22Rv1 (cell line): Measurements from ENCODE around the gene DCHS1.

Experiments
- ZFX ChIP-seq: fragments of 450-650 bp; IDR thresholded peaks from 2 replicates; pipeline ENCODE4 v1.6.1; 2017; ENCODE audit warnings: antibody characterized with exemption, borderline replicate concordance
- TF ChIP-seq, protein P1 (sequence below): fragments of 450-650 bp; IDR thresholded peaks from 2 replicates; pipeline ENCODE4 v1.5.1; 2017; ENCODE audit warnings: mild to moderate bottlenecking

DNA sequence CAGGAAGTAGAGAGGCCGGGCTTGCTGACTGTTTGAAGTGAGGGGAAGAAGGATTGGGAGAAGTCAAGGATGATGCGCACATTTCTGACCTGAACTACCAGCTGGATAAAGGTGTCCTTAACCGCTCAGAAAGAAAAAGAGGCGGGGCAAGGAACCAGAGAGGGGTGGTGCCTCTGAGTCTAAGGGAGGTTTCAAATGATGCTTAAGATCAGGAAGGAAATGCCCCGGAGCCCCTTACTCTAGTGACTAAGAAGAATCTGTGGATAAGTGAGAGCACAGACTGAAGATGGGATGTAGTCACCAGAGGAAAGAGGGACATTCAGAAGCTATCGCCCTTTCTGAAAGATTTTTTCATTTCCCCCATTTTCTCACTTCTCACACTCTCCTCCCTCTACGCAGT is 12.7 kb downstream of the DCHS1 start:
- TF ChIP-seq, protein P1, sequence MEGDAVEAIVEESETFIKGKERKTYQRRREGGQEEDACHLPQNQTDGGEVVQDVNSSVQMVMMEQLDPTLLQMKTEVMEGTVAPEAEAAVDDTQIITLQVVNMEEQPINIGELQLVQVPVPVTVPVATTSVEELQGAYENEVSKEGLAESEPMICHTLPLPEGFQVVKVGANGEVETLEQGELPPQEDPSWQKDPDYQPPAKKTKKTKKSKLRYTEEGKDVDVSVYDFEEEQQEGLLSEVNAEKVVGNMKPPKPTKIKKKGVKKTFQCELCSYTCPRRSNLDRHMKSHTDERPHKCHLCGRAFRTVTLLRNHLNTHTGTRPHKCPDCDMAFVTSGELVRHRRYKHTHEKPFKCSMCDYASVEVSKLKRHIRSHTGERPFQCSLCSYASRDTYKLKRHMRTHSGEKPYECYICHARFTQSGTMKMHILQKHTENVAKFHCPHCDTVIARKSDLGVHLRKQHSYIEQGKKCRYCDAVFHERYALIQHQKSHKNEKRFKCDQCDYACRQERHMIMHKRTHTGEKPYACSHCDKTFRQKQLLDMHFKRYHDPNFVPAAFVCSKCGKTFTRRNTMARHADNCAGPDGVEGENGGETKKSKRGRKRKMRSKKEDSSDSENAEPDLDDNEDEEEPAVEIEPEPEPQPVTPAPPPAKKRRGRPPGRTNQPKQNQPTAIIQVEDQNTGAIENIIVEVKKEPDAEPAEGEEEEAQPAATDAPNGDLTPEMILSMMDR, result no peak
- TF ChIP-seq ZFX, result no peak
